ENCODE results near the gene MYO5A. TPM values are rescaled to one million over a fixed set of nuclear protein-coding genes. Genes with fewer than 3 reads are reported as not detected.
"Not testable (repeated sequence)": the region's sequence is repeated elsewhere in the genome, so short reads cannot be mapped to it uniquely, and the experiment has no call there.

MYO5A gene
- polyA plus RNA-seq, 3 donors, result 6.9 to 33.5 (median 16.6) TPM

DNA sequence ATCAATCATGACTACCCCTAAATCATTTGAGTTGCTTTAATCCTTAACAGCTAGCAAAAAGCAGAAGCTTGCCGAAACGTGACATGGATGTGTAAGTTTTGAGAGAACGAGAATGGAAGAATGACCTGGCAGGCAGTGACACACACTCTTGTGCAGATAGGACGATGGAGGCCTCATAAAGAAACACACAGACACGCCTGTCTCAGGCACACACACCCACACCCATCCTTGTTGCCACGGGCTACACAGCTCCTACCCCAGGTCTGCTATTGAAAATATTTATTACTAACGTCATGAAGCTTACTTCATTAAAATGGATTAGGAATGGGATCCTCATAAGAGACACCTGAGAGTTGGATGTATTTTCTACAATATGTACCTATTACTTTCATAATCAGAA lies 241.6 kb downstream of the MYO5A start:
- no peak overlapping the region for H3K27ac Mint-ChIP-seq
- TF ChIP-seq, protein P1, sequence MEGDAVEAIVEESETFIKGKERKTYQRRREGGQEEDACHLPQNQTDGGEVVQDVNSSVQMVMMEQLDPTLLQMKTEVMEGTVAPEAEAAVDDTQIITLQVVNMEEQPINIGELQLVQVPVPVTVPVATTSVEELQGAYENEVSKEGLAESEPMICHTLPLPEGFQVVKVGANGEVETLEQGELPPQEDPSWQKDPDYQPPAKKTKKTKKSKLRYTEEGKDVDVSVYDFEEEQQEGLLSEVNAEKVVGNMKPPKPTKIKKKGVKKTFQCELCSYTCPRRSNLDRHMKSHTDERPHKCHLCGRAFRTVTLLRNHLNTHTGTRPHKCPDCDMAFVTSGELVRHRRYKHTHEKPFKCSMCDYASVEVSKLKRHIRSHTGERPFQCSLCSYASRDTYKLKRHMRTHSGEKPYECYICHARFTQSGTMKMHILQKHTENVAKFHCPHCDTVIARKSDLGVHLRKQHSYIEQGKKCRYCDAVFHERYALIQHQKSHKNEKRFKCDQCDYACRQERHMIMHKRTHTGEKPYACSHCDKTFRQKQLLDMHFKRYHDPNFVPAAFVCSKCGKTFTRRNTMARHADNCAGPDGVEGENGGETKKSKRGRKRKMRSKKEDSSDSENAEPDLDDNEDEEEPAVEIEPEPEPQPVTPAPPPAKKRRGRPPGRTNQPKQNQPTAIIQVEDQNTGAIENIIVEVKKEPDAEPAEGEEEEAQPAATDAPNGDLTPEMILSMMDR (IDR thresholded peaks at IDR 0.05), result no peak
- no peaks in the 10 kb centered on the region for H3K27me3 ChIP-seq (ENCODE audit: control insufficient read depth in 2 of 2, insufficient read depth in 2 of 2, low read length in 2 of 2)
- no peak overlapping the region for H3K4me3 Mint-ChIP-seq
- peaks cover 0 to 5% (median 2%) of the 10 kb centered on the region in 3 donors for H3K27me3 Mint-ChIP-seq (ENCODE audit: low read depth in 3 of 3)
- no peaks in the 10 kb centered on the region for H3K36me3 ChIP-seq (replicated peaks in 1 of 2; ENCODE audit: control insufficient read depth in 1 of 2, insufficient read depth in 2 of 2, low read length in 2 of 2)
- peaks cover 2% of the 10 kb centered on the region for H3K4me1 Mint-ChIP-seq
- DNase-seq, result no peak
- H3K4me1 ChIP-seq (ENCODE audit: control insufficient read depth in 1 of 2, insufficient read depth in 2 of 2, low read length in 2 of 2), result no peaks in the 10 kb centered on the region
- H4K20me1 ChIP-seq (ENCODE audit: insufficient read depth, low read length), result no peaks in the 10 kb centered on the region
- H3K79me2 ChIP-seq (ENCODE audit: insufficient read depth, low read length), result no peaks in the 10 kb centered on the region
- no peaks in the 10 kb centered on the region for H3K9me3 ChIP-seq (replicated peaks in 1 of 2; ENCODE audit: control insufficient read depth in 1 of 2, insufficient read depth in 1 of 2, low read length in 2 of 2)
- no peaks in the 10 kb centered on the region for H3K36me3 Mint-ChIP-seq
- H2AFZ ChIP-seq (ENCODE audit: insufficient read depth, low read depth, low read length, poor library complexity, severe bottlenecking), result no peak overlapping the region
- WGBS (ENCODE audit: insufficient coverage), result no CpG with 5 or more reads among the region's 7 CpGs
- no peak overlapping the region for H3K4me2 ChIP-seq (replicated peaks; ENCODE audit: extremely low read depth, low read length, poor library complexity, severe bottlenecking)
- no peak overlapping the region for H3K9ac ChIP-seq (ENCODE audit: insufficient read depth, low read length, poor library complexity, severe bottlenecking)
- no peak overlapping the region for H3K4me3 ChIP-seq (replicated peaks in 1 of 3; ENCODE audit: low read depth in 2 of 3, low read length in 3 of 3)
- intact Hi-C loops (cut with micrococcal nuclease), result no loop called here
- H3K9me3 Mint-ChIP-seq, result peaks cover 0 to 7% (median 0%) of the 10 kb centered on the region in 7 donors
- no peak overlapping the region for H3K27ac ChIP-seq (ENCODE audit: low read depth in 1 of 2, low read length in 2 of 2)

DNA sequence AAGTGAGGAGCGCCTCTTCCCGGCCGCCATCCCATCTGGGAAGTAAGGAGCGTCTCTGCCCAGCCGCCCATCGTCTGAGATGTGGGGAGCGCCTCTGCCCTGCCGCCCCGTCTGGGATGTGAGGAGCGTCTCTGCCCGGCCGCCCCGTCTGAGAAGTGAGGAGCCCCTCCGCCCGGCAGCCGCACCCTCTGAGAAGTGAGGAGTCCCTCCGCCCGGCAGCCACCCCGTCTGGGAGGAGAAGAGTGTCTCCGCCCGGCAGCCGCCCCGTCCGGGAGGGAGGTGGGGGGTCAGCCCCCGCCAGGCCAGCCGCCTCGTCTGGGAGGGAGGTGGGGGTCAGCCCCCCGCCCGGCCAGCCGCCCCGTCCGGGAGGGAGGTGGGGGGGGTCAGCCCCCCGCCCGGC lies 242.7 kb downstream of the MYO5A start:
- H3K79me2 ChIP-seq (ENCODE audit: insufficient read depth, low read length); H3K9me3 ChIP-seq (replicated peaks in 1 of 2; ENCODE audit: control insufficient read depth in 1 of 2, insufficient read depth in 1 of 2, low read length in 2 of 2): not testable (repeated sequence)

More for the DNA sequence above, 242.7 kb downstream of the MYO5A start:
- H3K36me3 Mint-ChIP-seq; DNase-seq; H3K36me3 ChIP-seq (replicated peaks in 1 of 2; ENCODE audit: control insufficient read depth in 1 of 2, insufficient read depth in 2 of 2, low read length in 2 of 2); H4K20me1 ChIP-seq (ENCODE audit: insufficient read depth, low read length); H3K27me3 ChIP-seq (ENCODE audit: control insufficient read depth in 2 of 2, insufficient read depth in 2 of 2, low read length in 2 of 2); H2AFZ ChIP-seq (ENCODE audit: insufficient read depth, low read depth, low read length, poor library complexity, severe bottlenecking); intact Hi-C loops (cut with micrococcal nuclease); H3K27me3 Mint-ChIP-seq (ENCODE audit: low read depth in 3 of 3); H3K9me3 Mint-ChIP-seq; H3K4me1 Mint-ChIP-seq; H3K4me2 ChIP-seq (replicated peaks; ENCODE audit: extremely low read depth, low read length, poor library complexity, severe bottlenecking); H3K4me3 Mint-ChIP-seq; H3K27ac Mint-ChIP-seq; H3K9ac ChIP-seq (ENCODE audit: insufficient read depth, low read length, poor library complexity, severe bottlenecking); H3K4me3 ChIP-seq (replicated peaks in 1 of 3; ENCODE audit: low read depth in 2 of 3, low read length in 3 of 3); H3K4me1 ChIP-seq (ENCODE audit: control insufficient read depth in 1 of 2, insufficient read depth in 2 of 2, low read length in 2 of 2); H3K27ac ChIP-seq (ENCODE audit: low read depth in 1 of 2, low read length in 2 of 2): not testable (repeated sequence)
- 100% methylated on average over 5 of the region's 34 CpGs for WGBS (ENCODE audit: insufficient coverage)
